Keratinocyte (primary cell): ENCODE data around the gene IGF1. TPM values are rescaled to one million over a fixed set of nuclear protein-coding genes. Genes with fewer than 3 reads are reported as not detected.

Experiments used
- DNase-seq: peaks from one replicate; pipeline ENCODE4 v3.0.0-alpha.2; 2011; ENCODE audit warnings: low read depth, missing footprints, low spot score
- FAIRE-seq: peaks from 2 replicates; lab custom pipeline; 2011; peaks lifted over from hg19 to GRCh38; lab: Jason Lieb, UNC
- H2AFZ ChIP-seq: 2 replicates; pipeline ENCODE4 v1.6.0; 2012; ENCODE audit warnings: low read length, control low read depth, inconsistent platforms; ENCODE audit not compliant: control insufficient read depth
- H3K27ac ChIP-seq: 2 replicates; pipeline ENCODE4 v1.5.1; 2011; ENCODE audit warnings: low read length; ENCODE audit not compliant: control insufficient read depth, insufficient read depth
- H3K27me3 ChIP-seq: 3 replicates; pipeline ENCODE4 v1.6.0; 2011; ENCODE audit warnings: low read length; ENCODE audit not compliant: control insufficient read depth, insufficient read depth; ENCODE audit errors: extremely low read depth
- H3K36me3 ChIP-seq, 2 experiments: 2 replicates in 1 of 2; 3 replicates in 1 of 2; pipeline ENCODE4 v1.5.1; 2011; ENCODE audit warnings: low read length in 2 of 2, mild to moderate bottlenecking in 1 of 2; ENCODE audit not compliant: control insufficient read depth in 2 of 2, insufficient read depth in 2 of 2; ENCODE audit errors: extremely low read depth in 1 of 2
- H3K4me1 ChIP-seq: 3 replicates; pipeline ENCODE4 v1.5.1; 2011; ENCODE audit warnings: low read length; ENCODE audit not compliant: control insufficient read depth, insufficient read depth; ENCODE audit errors: extremely low read depth
- H3K4me2 ChIP-seq: 3 replicates; pipeline ENCODE4 v1.6.0; 2011; ENCODE audit warnings: low read depth, low read length; ENCODE audit not compliant: control insufficient read depth, insufficient read depth; ENCODE audit errors: extremely low read depth
- H3K4me3 ChIP-seq, 3 experiments: fragments of 200-600 bp in 1 of 3; sonication (generic) in 1 of 3; 2 replicates in 2 of 3; 3 replicates in 1 of 3; pipeline ENCODE4 v1.5.1; 2011 to 2016; ENCODE audit warnings: low read length in 3 of 3, mild to moderate bottlenecking in 3 of 3, control low read depth in 2 of 3, inconsistent platforms in 1 of 3, low read depth in 1 of 3, mixed read lengths in 1 of 3, mixed run types in 1 of 3, moderate library complexity in 1 of 3; ENCODE audit not compliant: control insufficient read depth in 2 of 3, insufficient read depth in 2 of 3; ENCODE audit errors: extremely low read depth in 1 of 3
- H3K79me2 ChIP-seq: 2 replicates; pipeline ENCODE4 v1.6.0; 2012; ENCODE audit warnings: low read length; ENCODE audit not compliant: control insufficient read depth, insufficient read depth
- H3K9ac ChIP-seq: 3 replicates; pipeline ENCODE4 v1.6.0; 2011; ENCODE audit warnings: low read length; ENCODE audit not compliant: control insufficient read depth, insufficient read depth; ENCODE audit errors: extremely low read depth
- H3K9me1 ChIP-seq: 3 replicates; pipeline ENCODE4 v1.6.0; 2011; ENCODE audit warnings: low read length; ENCODE audit not compliant: control insufficient read depth, insufficient read depth; ENCODE audit errors: extremely low read depth
- H3K9me3 ChIP-seq: 2 replicates; pipeline ENCODE4 v1.5.1; 2012; ENCODE audit warnings: low read depth, low read length; ENCODE audit not compliant: control insufficient read depth
- H4K20me1 ChIP-seq: 3 replicates; pipeline ENCODE4 v1.6.0; 2011; ENCODE audit warnings: low read length; ENCODE audit not compliant: control insufficient read depth, insufficient read depth; ENCODE audit errors: extremely low read depth
- EZH2 ChIP-seq: IDR thresholded peaks from one replicate; pipeline ENCODE4 v1.6.1; 2012; ENCODE audit warnings: inconsistent platforms, mild to moderate bottlenecking, low read length, moderate library complexity
- dilution Hi-C: fragments of 300-500 bp; cut with MboI; formaldehyde crosslinking; loops from one replicate; pipeline ENCODE4 v1.7.0; 2020; ENCODE audit warnings: low sequenced_read_pairs; ENCODE audit not compliant: extremely low pct_ligation_motif_present
- polyA plus RNA-seq, 5 experiments: library from polyadenylated mRNA; depleted of rRNA in 3 of 5; stranded (reverse) in 3 of 5; stranded (forward) in 1 of 5; unstranded in 1 of 5; fragments of >200 nt; gene quantifications; 1 replicate in 1 of 5; 2 replicates in 3 of 5; 3 replicates in 1 of 5; pipeline versions ENCODE4 v1.2.1 to v1.2.3, GENCODE V29; 2011 to 2012; ENCODE audit warnings: missing spikeins in 2 of 5, low read depth in 1 of 5, low replicate concordance in 1 of 5
- TF ChIP-seq, protein P1 (sequence below), 3 experiments: IDR thresholded peaks in 1 of 3; conservative IDR thresholded peaks in 1 of 3; optimal IDR thresholded peaks in 1 of 3; 2 replicates in 2 of 3; 3 replicates in 1 of 3; pipeline versions ENCODE3 to v1.5.1; 2011; ENCODE audit warnings: low read length in 3 of 3, mild to moderate bottlenecking in 3 of 3, moderate library complexity in 2 of 3, control low read depth in 1 of 3, inconsistent platforms in 1 of 3; ENCODE audit not compliant: insufficient read depth in 2 of 3; ENCODE audit errors: extremely low read depth in 1 of 3

Gene IGF1
- polyA plus RNA-seq, 1 donor (not counting 4 experiments of a cell fraction or from before 2014, with no cell fraction given), result not detected

DNA sequence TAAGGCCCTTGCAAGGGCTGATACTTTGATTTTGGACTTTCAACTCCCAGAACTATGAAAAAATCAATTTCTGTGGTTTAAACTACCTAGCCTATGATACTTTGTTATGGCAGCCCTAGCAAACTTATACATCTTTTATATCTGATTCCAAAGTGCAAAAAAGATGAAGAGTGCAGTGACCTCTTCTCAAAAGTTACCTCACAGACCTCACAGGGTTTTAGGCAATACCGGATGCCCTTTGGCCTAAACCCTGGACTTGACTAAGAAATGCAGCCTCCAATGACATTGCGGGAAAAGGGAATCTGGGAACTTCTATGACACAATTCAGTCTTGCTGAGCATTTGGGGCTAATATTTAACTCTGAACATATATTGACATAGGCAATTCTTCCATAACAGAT is 63.3 kb downstream of the IGF1 start:
- Histone ChIP-seq H3K9me3 (no peaks in the 10 kb centered on the region), H3K36me3 (no peaks in the 10 kb centered on the region), H3K27me3 (no peaks in the 10 kb centered on the region), H3K9ac (no peak overlapping the region), H3K4me2 (no peak overlapping the region), H3K27ac (no peak overlapping the region), H4K20me1 (no peaks in the 10 kb centered on the region), H2AFZ (no peak overlapping the region), H3K4me1 (no peaks in the 10 kb centered on the region), H3K4me3 (no peak overlapping the region), H3K79me2 (no peaks in the 10 kb centered on the region), H3K9me1 (no peaks in the 10 kb centered on the region)
- FAIRE-seq, result no peak
- no peak for DNase-seq
- dilution Hi-C loops, result no loop called here
- no peak for TF ChIP-seq EZH2
- TF ChIP-seq, protein P1, sequence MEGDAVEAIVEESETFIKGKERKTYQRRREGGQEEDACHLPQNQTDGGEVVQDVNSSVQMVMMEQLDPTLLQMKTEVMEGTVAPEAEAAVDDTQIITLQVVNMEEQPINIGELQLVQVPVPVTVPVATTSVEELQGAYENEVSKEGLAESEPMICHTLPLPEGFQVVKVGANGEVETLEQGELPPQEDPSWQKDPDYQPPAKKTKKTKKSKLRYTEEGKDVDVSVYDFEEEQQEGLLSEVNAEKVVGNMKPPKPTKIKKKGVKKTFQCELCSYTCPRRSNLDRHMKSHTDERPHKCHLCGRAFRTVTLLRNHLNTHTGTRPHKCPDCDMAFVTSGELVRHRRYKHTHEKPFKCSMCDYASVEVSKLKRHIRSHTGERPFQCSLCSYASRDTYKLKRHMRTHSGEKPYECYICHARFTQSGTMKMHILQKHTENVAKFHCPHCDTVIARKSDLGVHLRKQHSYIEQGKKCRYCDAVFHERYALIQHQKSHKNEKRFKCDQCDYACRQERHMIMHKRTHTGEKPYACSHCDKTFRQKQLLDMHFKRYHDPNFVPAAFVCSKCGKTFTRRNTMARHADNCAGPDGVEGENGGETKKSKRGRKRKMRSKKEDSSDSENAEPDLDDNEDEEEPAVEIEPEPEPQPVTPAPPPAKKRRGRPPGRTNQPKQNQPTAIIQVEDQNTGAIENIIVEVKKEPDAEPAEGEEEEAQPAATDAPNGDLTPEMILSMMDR (optimal IDR thresholded peaks at IDR 0.05 in 1 of 3, IDR thresholded peaks at IDR 0.05 in 1 of 3, conservative IDR thresholded peaks at IDR 0.05 in 1 of 3; ENCODE audit: extremely low read depth in 1 of 3, insufficient read depth in 2 of 3, low read length in 3 of 3), result no peak

DNA sequence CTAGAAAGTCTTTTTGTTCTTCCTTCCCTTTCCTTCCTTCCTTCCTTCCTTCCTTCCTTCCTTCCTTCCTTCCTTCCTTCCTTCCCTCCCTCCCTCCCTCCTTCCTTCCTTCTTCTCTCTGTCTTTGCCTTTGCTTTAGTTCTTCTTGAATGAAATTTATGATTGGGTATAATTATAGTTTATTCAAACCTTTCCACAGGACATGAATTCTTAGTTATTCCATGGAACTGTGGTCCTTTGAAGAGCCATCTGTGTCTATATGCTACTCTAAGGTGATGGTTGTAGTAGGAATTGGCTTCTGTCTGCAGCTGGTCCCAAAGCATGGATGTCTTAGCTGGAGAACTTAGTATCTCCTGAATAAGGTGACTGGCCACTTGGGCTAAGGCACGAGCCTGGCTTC is 64.8 kb downstream of the IGF1 start:
- FAIRE-seq, result no peak
- Histone ChIP-seq H3K27ac (no peak overlapping the region), H3K36me3 (no peaks in the 10 kb centered on the region), H3K4me3 (no peak overlapping the region), H3K9ac (no peak overlapping the region), H3K9me1 (no peaks in the 10 kb centered on the region), H2AFZ (no peak overlapping the region), H3K4me1 (no peaks in the 10 kb centered on the region), H3K4me2 (no peak overlapping the region), H3K27me3 (no peaks in the 10 kb centered on the region), H3K79me2 (no peaks in the 10 kb centered on the region), H4K20me1 (no peaks in the 10 kb centered on the region), H3K9me3 (no peaks in the 10 kb centered on the region)
- dilution Hi-C loops, result no loop called here
- TF ChIP-seq, protein P1 (optimal IDR thresholded peaks at IDR 0.05 in 1 of 3, IDR thresholded peaks at IDR 0.05 in 1 of 3, conservative IDR thresholded peaks at IDR 0.05 in 1 of 3; ENCODE audit: extremely low read depth in 1 of 3, insufficient read depth in 2 of 3, low read length in 3 of 3), result no peak
- no peak for TF ChIP-seq EZH2
- DNase-seq, result no peak
